SIG-M5 treated with dmso at 0.1 percent for 504 hours (cell line): ENCODE data around the gene DNAH7.

Source experiments
- DNase-seq: peaks from one replicate; lab custom pipeline; 2025; ENCODE audit not compliant: unreplicated experiment; lab: John Stamatoyannopoulos, UW

Gene DNAH7

DNA sequence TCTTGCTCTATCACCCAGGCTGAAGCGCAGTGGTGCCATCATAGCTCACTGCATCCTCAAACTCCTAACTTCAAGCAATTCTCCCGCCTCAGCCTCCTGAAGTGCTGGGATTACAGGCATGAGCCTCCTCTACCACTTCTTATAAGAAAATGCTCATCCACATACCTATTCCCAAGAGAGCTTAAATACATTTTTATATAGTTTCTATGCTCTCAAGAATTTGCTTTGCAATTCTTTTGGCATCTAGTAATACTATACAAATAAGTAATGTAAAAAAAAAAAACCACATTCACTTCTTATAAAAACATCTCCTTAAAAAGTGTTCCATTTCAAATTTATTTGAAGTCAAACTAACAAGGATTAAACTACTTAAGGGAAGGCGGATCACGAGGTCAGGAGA, 197.3 kb downstream of the DNAH7 start:
- DNase-seq, result no peak

DNA sequence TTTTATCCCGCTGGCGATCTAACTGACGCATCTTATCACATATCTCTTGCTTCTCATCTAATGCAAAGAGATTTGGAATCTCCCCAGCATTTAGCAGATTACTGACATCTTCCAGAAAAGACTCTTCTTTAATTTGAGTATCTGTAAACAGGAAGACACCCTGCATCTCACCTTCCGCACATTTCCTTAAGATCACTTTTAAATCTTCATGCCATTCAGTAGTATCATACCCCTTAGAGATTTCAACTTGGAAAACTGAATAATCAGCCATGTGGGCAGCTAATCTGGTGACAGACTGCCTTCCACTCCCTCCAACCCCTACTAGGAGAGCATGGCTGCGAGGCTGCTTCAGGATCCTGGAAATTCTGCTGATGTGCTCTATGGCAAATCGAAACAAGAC, 204.3 kb downstream of the DNAH7 start:
- DNase-seq, result no peak

GRCh38 chr2:195863564-195863963, 205.1 kb downstream of the DNAH7 start:
- peak; percentile 13 for DNase-seq

DNA sequence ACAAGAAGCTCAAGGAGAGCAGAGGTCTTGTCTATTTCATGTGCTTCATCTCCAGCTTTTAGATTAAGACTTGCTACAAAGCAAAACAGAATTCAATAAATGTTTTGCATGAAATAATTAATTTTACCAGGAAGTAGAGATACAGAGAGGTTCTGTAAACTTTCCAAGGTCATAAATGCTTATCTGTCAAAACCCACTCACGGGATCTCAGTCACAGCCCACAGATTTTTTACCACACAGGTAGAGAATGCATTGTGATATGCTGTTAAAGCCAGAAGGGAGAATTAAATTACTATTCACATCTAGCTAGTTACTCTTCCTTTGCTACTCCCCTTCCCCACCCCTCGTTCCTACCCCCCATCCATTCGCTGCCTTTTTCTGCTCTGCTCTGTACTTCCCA, 205.5 kb downstream of the DNAH7 start:
- DNase-seq, result no peak

DNA sequence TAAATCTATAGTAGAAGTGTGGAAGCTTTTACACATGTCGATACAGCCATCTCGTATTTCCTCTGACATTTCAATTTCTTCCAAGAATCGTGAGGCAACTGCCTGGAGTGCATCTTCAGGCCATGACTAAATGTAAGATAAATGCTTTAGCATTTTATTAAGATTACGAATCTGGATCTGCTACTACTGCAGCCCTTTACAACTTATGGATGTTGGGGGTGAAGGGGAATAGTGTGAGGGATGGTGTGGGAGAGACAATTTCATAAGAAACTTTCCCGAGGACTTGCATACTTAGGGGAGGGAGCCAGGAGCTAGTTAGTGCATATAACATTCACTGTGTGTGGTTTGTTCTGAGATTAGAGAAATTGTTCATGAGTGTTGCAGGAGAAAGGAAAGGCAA, 206.8 kb downstream of the DNAH7 start:
- no peak for DNase-seq

GRCh38 chr2:195859513-195859912, 209.1 kb downstream of the DNAH7 start:
- DNase-seq, result no peak

- DNase-seq, result no peak
These were observed 211.5 kb downstream of the DNAH7 start for GRCh38 chr2:195857132-195857531.

DNA sequence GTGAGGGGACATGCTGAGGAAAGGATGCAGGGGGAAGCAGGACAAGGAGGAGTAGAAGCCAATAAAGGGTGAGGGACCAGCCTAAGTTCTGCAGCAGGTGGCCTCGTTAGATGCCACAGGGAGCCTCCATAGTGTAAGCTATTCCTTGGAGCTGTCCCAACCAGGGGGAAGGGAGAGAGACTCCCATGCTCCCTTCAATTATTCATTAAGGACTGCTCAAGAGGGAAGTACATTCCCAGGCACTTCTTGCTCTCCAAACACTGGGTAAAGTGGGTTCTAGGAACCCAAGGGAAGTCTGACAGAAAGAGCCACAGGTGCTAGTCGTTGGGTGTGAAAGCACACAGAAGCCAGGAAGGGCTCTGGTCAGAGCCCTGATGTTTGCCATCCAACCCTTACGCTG, 217.9 kb downstream of the DNAH7 start:
- DNase-seq, result no peak

GRCh38 chr2:195848119-195848899, 220.3 kb downstream of the DNAH7 start:
- peak; percentile 5 for DNase-seq

GRCh38 chr2:195842932-195843331, 225.7 kb downstream of the DNAH7 start:
- DNase-seq, result no peak

DNA sequence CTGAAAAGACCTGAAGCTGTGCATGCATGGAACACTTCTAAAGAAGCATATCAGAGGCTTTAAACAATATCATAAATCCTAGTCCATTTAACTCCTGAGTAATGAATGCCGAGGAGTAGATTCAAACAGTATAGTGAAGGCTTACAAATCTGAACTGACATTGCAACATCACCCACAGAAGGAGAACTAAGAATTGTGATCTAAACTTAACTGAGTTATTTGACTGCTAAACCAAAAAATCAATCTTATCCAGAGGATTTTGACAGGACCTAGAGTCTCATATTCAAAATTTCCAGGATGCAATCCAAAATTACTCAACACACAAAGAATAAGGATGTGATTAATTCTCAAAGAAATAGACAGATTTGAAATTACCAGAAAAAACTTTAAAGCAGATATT, 230.6 kb downstream of the DNAH7 start:
- peak; percentile 60 for DNase-seq

DNA sequence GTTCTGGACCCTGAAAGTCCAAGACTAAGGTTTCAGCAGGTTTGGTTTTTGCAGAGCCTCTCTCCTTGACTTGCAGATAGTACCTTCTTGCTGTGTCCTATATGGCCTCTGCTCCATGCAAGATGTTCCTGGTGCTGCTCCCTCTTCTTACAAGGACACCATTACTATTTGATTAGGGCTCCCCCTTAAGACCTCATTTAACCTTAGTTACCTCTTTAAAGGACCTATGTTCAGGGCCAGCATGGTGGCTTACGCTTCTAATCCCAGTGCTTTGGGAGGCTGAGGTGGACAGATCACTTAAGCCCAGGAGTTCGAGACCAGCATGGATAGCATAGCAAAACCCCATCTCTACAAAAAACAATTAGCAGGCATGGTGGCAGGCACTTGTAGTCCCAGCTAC, 232.6 kb downstream of the DNAH7 start:
- no peak for DNase-seq

GRCh38 chr2:195834836-195835235, 233.8 kb downstream of the DNAH7 start:
- DNase-seq, result no peak

DNA sequence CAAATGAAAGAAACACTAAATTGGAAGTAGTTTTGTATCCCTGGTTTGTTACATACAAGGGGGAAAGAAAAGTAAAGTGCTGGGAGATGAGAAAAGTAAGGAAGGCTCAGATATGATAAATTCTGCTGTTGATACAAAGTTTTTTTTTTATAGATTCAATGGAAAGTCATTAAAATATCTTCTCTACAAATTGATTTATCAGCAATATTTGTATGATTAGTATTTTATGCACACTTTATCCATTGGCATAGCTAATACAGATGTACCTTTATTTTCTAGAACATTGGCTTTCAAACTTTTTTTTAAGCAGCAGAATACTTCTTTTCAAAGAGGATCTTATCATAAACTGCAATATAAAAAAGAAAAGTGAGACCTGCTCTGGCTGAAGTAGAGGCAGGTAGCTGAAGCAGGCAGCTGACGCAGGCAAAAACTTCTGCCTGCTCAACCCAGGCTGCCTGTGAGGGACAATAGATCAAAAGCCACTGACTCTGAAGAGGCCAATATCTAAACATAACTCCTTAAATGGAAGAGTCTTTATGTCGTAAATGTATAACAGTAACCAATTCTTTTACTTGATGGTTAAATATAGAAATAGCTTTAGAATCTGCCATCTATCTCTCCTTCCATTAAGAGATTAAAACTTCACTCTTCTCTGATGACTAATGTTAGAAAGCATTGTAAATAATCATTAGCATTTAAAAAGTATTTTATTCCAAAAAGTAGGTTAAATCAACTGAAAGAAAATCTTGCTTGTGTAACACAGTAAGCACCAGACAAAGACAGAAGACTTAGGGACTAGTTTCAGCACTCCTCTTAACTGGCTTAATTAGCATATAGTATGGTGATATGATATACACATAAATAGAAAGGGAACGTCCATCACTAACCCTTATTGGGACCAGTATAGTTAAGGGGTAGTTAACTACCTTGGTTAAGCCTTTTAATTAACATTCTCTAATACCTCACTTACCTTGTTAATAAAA, 237.4 kb downstream of the DNAH7 start:
- DNase-seq, result no peak

DNA sequence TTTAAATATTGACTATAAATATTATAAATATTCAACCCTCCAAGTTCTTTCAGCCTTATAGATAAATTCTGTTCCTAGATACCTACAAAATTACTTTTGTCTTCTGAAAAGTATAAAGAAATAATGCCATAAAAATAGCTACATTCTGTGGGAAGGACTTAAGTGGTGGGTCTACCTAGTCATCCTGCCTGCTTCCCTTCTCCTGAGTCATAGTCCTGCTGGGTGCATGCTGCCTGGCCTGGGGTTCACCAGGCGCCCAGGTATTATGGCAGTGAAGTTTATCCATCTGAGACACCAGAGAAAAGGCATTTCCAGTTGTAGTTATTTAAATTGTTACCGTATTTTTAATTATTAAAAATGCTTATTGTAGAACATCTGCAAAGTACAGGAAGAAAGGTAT, 244.2 kb downstream of the DNAH7 start:
- DNase-seq, result no peak

- no peak for DNase-seq
These were observed 245.4 kb downstream of the DNAH7 start for GRCh38 chr2:195823206-195823605.

GRCh38 chr2:195821566-195821932, 247.1 kb downstream of the DNAH7 start:
- no peak for DNase-seq

GRCh38 chr2:195820867-195821565, 247.6 kb downstream of the DNAH7 start:
- DNase-seq, result no peak

GRCh38 chr2:195820373-195820772, 248.3 kb downstream of the DNAH7 start:
- no peak for DNase-seq

- no peak for DNase-seq
These were observed 249.4 kb downstream of the DNAH7 start for GRCh38 chr2:195819276-195819675.

- no peak for DNase-seq
These were observed 250.1 kb downstream of the DNAH7 start for GRCh38 chr2:195818526-195818925.

DNA sequence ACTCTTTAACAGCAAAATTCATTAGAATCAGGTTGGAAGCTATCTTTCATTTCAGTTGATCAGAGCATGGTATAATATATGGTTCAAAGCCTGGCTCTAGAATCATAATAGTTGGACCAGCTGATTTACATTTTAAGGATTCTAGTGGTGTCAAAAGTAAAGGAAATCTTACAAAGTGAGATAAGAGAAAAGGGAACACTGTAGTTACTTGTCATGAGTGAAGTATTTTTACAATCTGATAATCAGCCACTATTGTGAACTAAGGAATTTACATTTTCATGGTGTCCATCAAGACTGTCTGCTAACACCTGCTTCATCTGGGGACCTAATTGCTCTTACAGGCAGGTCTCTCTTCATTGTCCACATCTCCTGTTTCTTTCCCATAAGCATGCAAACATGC, 250.5 kb downstream of the DNAH7 start:
- no peak for DNase-seq
